Endothelial cell of umbilical vein (primary cell): ENCODE measurements around the gene GEN1. TPM values are rescaled to one million over a fixed set of nuclear protein-coding genes. Genes with fewer than 3 reads are reported as not detected.

Experiments
- BruUV-seq: library from RNA; stranded (reverse); fragments of 400-500 nt; replicated peaks from 2 replicates; lab custom pipeline; 2021; lab: Mats Ljungman, UMichigan
- CTCF ChIA-PET: fragments of 300-600, 350-600 bp; sonication (Branson Sonifier 250); formaldehyde crosslinking; loops from one replicate; lab custom pipeline; 2021; ENCODE audit warnings: antibody characterized with exemption, inconsistent platforms; lab: Charles Lee
- POLR2A ChIA-PET: fragments of 300-600, 350-600 bp; sonication (Branson Sonifier 250); formaldehyde crosslinking; loops from one replicate; lab custom pipeline; 2021; ENCODE audit warnings: antibody characterized with exemption, inconsistent platforms; lab: Charles Lee
- DNase-seq: peaks from one replicate; pipeline ENCODE4 v3.0.0-alpha.2; 2011; ENCODE audit warnings: low read depth, low spot score
- FAIRE-seq: peaks from 2 replicates; lab custom pipeline; 2011; peaks lifted over from hg19 to GRCh38; lab: Jason Lieb, UNC
- H2AFZ ChIP-seq: 2 replicates; pipeline ENCODE4 v1.6.0; 2012; ENCODE audit warnings: low read depth, low read length, control low read depth, inconsistent platforms
- H3K27ac ChIP-seq: 2 replicates; pipeline ENCODE4 v1.5.1; 2011; ENCODE audit warnings: low read depth, mild to moderate bottlenecking, control low read depth, low read length, moderate library complexity; ENCODE audit not compliant: insufficient read depth
- H3K27me3 ChIP-seq, 2 experiments: 2 replicates each; pipeline versions ENCODE4 v1.6.0 to v1.6.1; 2011; ENCODE audit warnings: low read length in 2 of 2, mixed read lengths in 1 of 2; ENCODE audit not compliant: control insufficient read depth in 2 of 2, insufficient read depth in 2 of 2
- H3K36me3 ChIP-seq, 2 experiments: 2 replicates in 1 of 2; 3 replicates in 1 of 2; pipeline ENCODE4 v1.5.1; 2011; ENCODE audit warnings: low read length in 2 of 2, mild to moderate bottlenecking in 1 of 2, moderate library complexity in 1 of 2; ENCODE audit not compliant: control insufficient read depth in 2 of 2, insufficient read depth in 2 of 2; ENCODE audit errors: extremely low read depth in 1 of 2
- H3K4me1 ChIP-seq: 3 replicates; pipeline ENCODE4 v1.5.1; 2011; ENCODE audit warnings: mild to moderate bottlenecking, low read length; ENCODE audit not compliant: control insufficient read depth, insufficient read depth; ENCODE audit errors: extremely low read depth
- H3K4me2 ChIP-seq: 2 replicates; pipeline ENCODE4 v1.6.1; 2011; ENCODE audit warnings: low read length, control low read depth, mixed read lengths; ENCODE audit not compliant: insufficient read depth
- H3K4me3 ChIP-seq, 3 experiments: fragments of 200-600 bp in 1 of 3; sonication (generic), shearing (Covaris generic) in 1 of 3; replicated peaks in 1 of 3; 2 replicates each; pipeline ENCODE4 v1.5.1; 2011 to 2016; ENCODE audit warnings: control low read depth in 3 of 3, low read length in 3 of 3, mild to moderate bottlenecking in 2 of 3, inconsistent platforms in 1 of 3, low read depth in 1 of 3, moderate library complexity in 1 of 3; ENCODE audit not compliant: insufficient read depth in 1 of 3
- H3K79me2 ChIP-seq: 2 replicates; pipeline ENCODE4 v1.6.0; 2012; ENCODE audit warnings: low read length, inconsistent platforms; ENCODE audit not compliant: control insufficient read depth, insufficient read depth
- H3K9ac ChIP-seq: replicated peaks from 2 replicates; pipeline ENCODE3; 2011; ENCODE audit warnings: low read length, control low read depth; ENCODE audit not compliant: insufficient read depth; ENCODE audit errors: extremely low read depth
- H3K9me1 ChIP-seq: replicated peaks from 3 replicates; pipeline ENCODE4 v1.6.0; 2011; ENCODE audit warnings: mild to moderate bottlenecking, low read length; ENCODE audit not compliant: control insufficient read depth, insufficient read depth; ENCODE audit errors: extremely low read depth
- H3K9me3 ChIP-seq: replicated peaks from 2 replicates; pipeline ENCODE4 v1.5.1; 2012; ENCODE audit warnings: low read length, inconsistent platforms; ENCODE audit not compliant: control insufficient read depth, insufficient read depth
- H4K20me1 ChIP-seq: replicated peaks from 2 replicates; pipeline ENCODE3; 2011; ENCODE audit warnings: mild to moderate bottlenecking, low read length; ENCODE audit not compliant: control insufficient read depth, insufficient read depth; ENCODE audit errors: extremely low read depth
- CTCF ChIP-seq, 2 donors: IDR thresholded peaks; 1 replicate in 1 of 2; 2 replicates in 1 of 2; pipeline ENCODE4 v1.5.1; 2011; ENCODE audit warnings: low read length in 2 of 2, mild to moderate bottlenecking in 2 of 2, moderate library complexity in 2 of 2, control low read depth in 1 of 2, inconsistent platforms in 1 of 2, low read depth in 1 of 2; ENCODE audit not compliant: insufficient read depth in 1 of 2; ENCODE audit errors: extremely low read depth in 1 of 2
- EZH2 ChIP-seq: IDR thresholded peaks from 2 replicates; pipeline ENCODE4 v1.6.1; 2012; ENCODE audit warnings: borderline replicate concordance, low read depth, mild to moderate bottlenecking, moderate library complexity, low read length, inconsistent platforms; ENCODE audit not compliant: severe bottlenecking
- FOS ChIP-seq: IDR thresholded peaks from 2 replicates; pipeline ENCODE4 v1.6.1; 2011; ENCODE audit warnings: mild to moderate bottlenecking, low read length, moderate library complexity, borderline replicate concordance; ENCODE audit not compliant: insufficient read depth
- GATA2 ChIP-seq: IDR thresholded peaks from 2 replicates; pipeline ENCODE4 v1.7.0; 2011; ENCODE audit warnings: low read depth, mild to moderate bottlenecking, moderate library complexity, mixed read lengths, low read length; ENCODE audit not compliant: insufficient read length, insufficient read depth
- JUN ChIP-seq: IDR thresholded peaks from 2 replicates; pipeline ENCODE4 v1.6.1; 2011; ENCODE audit warnings: borderline replicate concordance, low read depth; ENCODE audit not compliant: insufficient read length, insufficient read depth
- MAX ChIP-seq: IDR thresholded peaks from 2 replicates; pipeline ENCODE4 v1.6.1; 2011; ENCODE audit not compliant: insufficient read depth, insufficient read length
- MYC ChIP-seq: IDR thresholded peaks from one replicate; pipeline ENCODE4 v1.6.1; 2011; ENCODE audit warnings: mild to moderate bottlenecking, low read depth, low read length
- POLR2AphosphoS5 ChIP-seq: IDR thresholded peaks from 2 replicates; pipeline ENCODE4 v1.6.1; 2012; ENCODE audit warnings: low read depth, mild to moderate bottlenecking, control low read depth, low read length, moderate library complexity; ENCODE audit not compliant: insufficient read depth
- dilution Hi-C: fragments of 300-500 bp; cut with MboI; formaldehyde crosslinking; loops from one replicate; pipeline ENCODE4 v1.15.0; 2019; ENCODE audit warnings: low sequenced_read_pairs; ENCODE audit not compliant: extremely low pct_ligation_motif_present
- intact Hi-C: fragments of 100-400 bp; cut with micrococcal nuclease; formaldehyde crosslinking; loops from one replicate; pipeline ENCODE4 v1.10.0; 2022
- polyA plus RNA-seq, 4 experiments: library from polyadenylated mRNA; depleted of rRNA in 3 of 4; stranded (reverse) in 3 of 4; unstranded in 1 of 4; fragments of >200 nt; gene quantifications; 2 replicates each; pipeline versions ENCODE4 v1.2.1 to v1.2.3, GENCODE V29; 2011 to 2012; ENCODE audit warnings: missing spikeins in 1 of 4
- total RNA-seq: library from RNA; stranded (reverse); gene quantifications from 2 replicates; pipeline ENCODE4 v1.2.3, GENCODE V29; 2021

The GEN1 gene
- total and polyA plus RNA-seq, 2 donors (not counting 3 experiments of a cell fraction or from before 2014, with no cell fraction given), result 8.1 to 29.6 TPM

GRCh38 chr2:17791121-17791816, 37.3 kb downstream of the GEN1 start:
- CTCF ChIA-PET, result interaction anchor here (0.7 to 1.5 kb wide), 6 partner anchors 9 to 120 kb away, joined by 3 to 5 read pairs (median 3); no protein-coding TSS in a partner anchor
- H3K27me3 ChIP-seq, result peaks cover 3 to 10% of the 10 kb centered on the region in 2 experiments

More at GRCh38 chr2:17791121-17791816, 37.3 kb downstream of the GEN1 start:
- DNase-seq, result peak; percentile 97
- FAIRE-seq, result peak; percentile 78
- Histone ChIP-seq H3K4me2 (no peak overlapping the region), H3K9ac (no peak overlapping the region), H3K4me3 (no peak overlapping the region), H4K20me1 (no peaks in the 10 kb centered on the region), H3K4me1 (no peaks in the 10 kb centered on the region), H2AFZ (no peak overlapping the region), H3K79me2 (no peaks in the 10 kb centered on the region), H3K9me1 (no peaks in the 10 kb centered on the region), H3K9me3 (no peaks in the 10 kb centered on the region), H3K36me3 (no peaks in the 10 kb centered on the region), H3K27ac (no peak overlapping the region)
- TF ChIP-seq EZH2 (no peak), CTCF (IDR thresholded peaks at IDR 0.05; ENCODE audit: extremely low read depth in 1 of 2, insufficient read depth in 1 of 2, low read depth in 1 of 2, low read length in 2 of 2) (no peak), MYC (no peak), FOS (no peak), POLR2AphosphoS5 (no peak), JUN (no peak), MAX (no peak), GATA2 (no peak)
- no TSS peak for BruUV-seq
- dilution Hi-C loops (no loop called here), intact Hi-C loops (loop anchor here (1.0 kb wide), 2 partner anchors 36 to 39 kb away; no protein-coding TSS in a partner anchor)
- POLR2A ChIA-PET, result no interaction called here
